Activated T-helper 1 cell treated with anti-CD3 and anti-CD28 coated beads, Interleukin-12 subunit alpha, Interleukin-12 subunit beta, Interleukin-2, Interleukin-4 antibody, amounts not matched to agents 30 ng/mL and 10 ng/mL and 1 ng/mL, durations not matched to agents 14 hours and 24 hours and 36 hours (primary cell): ENCODE data around the gene OSTF1. TPM values are rescaled to one million over a fixed set of nuclear protein-coding genes. Genes with fewer than 3 reads are reported as not detected.

Source experiments
- DNase-seq: peaks from one replicate; pipeline ENCODE4 v3.0.0; 2021; ENCODE audit warnings: low spot score
- H3K27ac Mint-ChIP-seq: one replicate; pipeline ENCODE4 v1.8.0; 2021; ENCODE audit warnings: mild to moderate bottlenecking, mixed read lengths
- H3K27me3 Mint-ChIP-seq: one replicate; pipeline ENCODE4 v1.8.0; 2022; ENCODE audit warnings: mild to moderate bottlenecking, moderate library complexity, mixed read lengths; ENCODE audit not compliant: insufficient read depth
- H3K36me3 Mint-ChIP-seq: one replicate; pipeline ENCODE4 v1.8.0; 2021; ENCODE audit warnings: low read depth, mixed read lengths
- H3K4me1 Mint-ChIP-seq: one replicate; pipeline ENCODE4 v1.8.0; 2021; ENCODE audit warnings: low read depth, mixed read lengths
- H3K4me3 Mint-ChIP-seq: one replicate; pipeline ENCODE4 v1.8.0; 2021; ENCODE audit warnings: mild to moderate bottlenecking, moderate library complexity, mixed read lengths
- H3K9me3 Mint-ChIP-seq: one replicate; pipeline ENCODE4 v1.8.0; 2021; ENCODE audit warnings: mixed read lengths
- intact Hi-C: fragments of 100-400 bp; cut with micrococcal nuclease; formaldehyde crosslinking; loops from one replicate; pipeline ENCODE4 v1.15.1; 2024
- total RNA-seq: library from RNA; stranded (reverse); gene quantifications from 2 replicates; pipeline ENCODE4 v1.2.3, GENCODE V29; 2022

OSTF1 gene
- total RNA-seq, 1 donor from 2014 or later = 53.6 TPM

- no peak for DNase-seq
- H3K9me3 Mint-ChIP-seq = no peaks in the 10 kb centered on the region
- peaks cover 27% of the 10 kb centered on the region for H3K36me3 Mint-ChIP-seq
- H3K4me3 Mint-ChIP-seq = no peak overlapping the region
- H3K27ac Mint-ChIP-seq = no peak overlapping the region
- peaks cover 20% of the 10 kb centered on the region for H3K4me1 Mint-ChIP-seq
- H3K27me3 Mint-ChIP-seq = no peaks in the 10 kb centered on the region
- intact Hi-C loops = no loop called here
These were observed 22.8 kb upstream of the OSTF1 start for GRCh38 chr9:75065510-75065909.

GRCh38 chr9:75067894-75068293, 20.4 kb upstream of the OSTF1 start:
- Mint-ChIP-seq H3K27me3 (no peaks in the 10 kb centered on the region), H3K27ac (no peak overlapping the region), H3K4me3 (no peak overlapping the region), H3K4me1 (peaks cover 35% of the 10 kb centered on the region), H3K9me3 (no peaks in the 10 kb centered on the region), H3K36me3 (peaks cover 24% of the 10 kb centered on the region)
- intact Hi-C loops = no loop called here
- DNase-seq = no peak

GRCh38 chr9:75069171-75069570, 19.1 kb upstream of the OSTF1 start:
- intact Hi-C loops = no loop called here
- H3K4me1 Mint-ChIP-seq = peaks cover 35% of the 10 kb centered on the region
- peaks cover 22% of the 10 kb centered on the region for H3K36me3 Mint-ChIP-seq
- H3K9me3 Mint-ChIP-seq = no peaks in the 10 kb centered on the region
- no peak overlapping the region for H3K4me3 Mint-ChIP-seq
- DNase-seq = no peak
- H3K27ac Mint-ChIP-seq = no peak overlapping the region
- H3K27me3 Mint-ChIP-seq = no peaks in the 10 kb centered on the region

GRCh38 chr9:75071530-75072122, 16.7 kb upstream of the OSTF1 start:
- Mint-ChIP-seq H3K36me3 (peaks cover 19% of the 10 kb centered on the region), H3K27me3 (no peaks in the 10 kb centered on the region), H3K9me3 (no peaks in the 10 kb centered on the region), H3K4me3 (no peak overlapping the region), H3K4me1 (peaks cover 35% of the 10 kb centered on the region), H3K27ac (peak overlapping the region; percentile 79)
- DNase-seq = peak; percentile 26
- intact Hi-C loops = loop anchor here (10.0 kb wide), 1 partner anchor 187 kb away; the partner anchor contains the start of gene TRPM6

- Mint-ChIP-seq H3K9me3 (no peaks in the 10 kb centered on the region), H3K36me3 (peaks cover 12% of the 10 kb centered on the region), H3K27ac (no peak overlapping the region), H3K4me1 (peaks cover 35% of the 10 kb centered on the region), H3K4me3 (no peak overlapping the region), H3K27me3 (no peaks in the 10 kb centered on the region)
- DNase-seq = no peak
- intact Hi-C loops = loop anchor here (10.0 kb wide), 1 partner anchor 188 kb away; the partner anchor contains the start of gene TRPM6
These were observed 15.4 kb upstream of the OSTF1 start for GRCh38 chr9:75072895-75073294.

- no peak overlapping the region for H3K4me3 Mint-ChIP-seq
- no peak overlapping the region for H3K27ac Mint-ChIP-seq
- DNase-seq = no peak
- intact Hi-C loops = no loop called here
- H3K27me3 Mint-ChIP-seq = no peaks in the 10 kb centered on the region
- H3K4me1 Mint-ChIP-seq = peaks cover 27% of the 10 kb centered on the region
- peaks cover 25% of the 10 kb centered on the region for H3K36me3 Mint-ChIP-seq
- no peaks in the 10 kb centered on the region for H3K9me3 Mint-ChIP-seq
These were observed 6.7 kb upstream of the OSTF1 start for GRCh38 chr9:75081632-75082031.

GRCh38 chr9:75083188-75083970, 4.9 kb upstream of the OSTF1 start:
- no peak for DNase-seq
- Mint-ChIP-seq H3K4me1 (peaks cover 34% of the 10 kb centered on the region), H3K36me3 (peaks cover 25% of the 10 kb centered on the region), H3K27ac (no peak overlapping the region), H3K4me3 (no peak overlapping the region), H3K27me3 (no peaks in the 10 kb centered on the region), H3K9me3 (no peaks in the 10 kb centered on the region)
- intact Hi-C loops = no loop called here

GRCh38 chr9:75084081-75084672, 4.1 kb upstream of the OSTF1 start:
- Mint-ChIP-seq H3K4me1 (peaks cover 34% of the 10 kb centered on the region), H3K9me3 (no peaks in the 10 kb centered on the region), H3K27me3 (no peaks in the 10 kb centered on the region), H3K4me3 (no peak overlapping the region), H3K36me3 (peaks cover 26% of the 10 kb centered on the region), H3K27ac (no peak overlapping the region)
- DNase-seq = no peak
- intact Hi-C loops = no loop called here

- H3K4me3 Mint-ChIP-seq = peak overlapping the region; percentile 93
- H3K9me3 Mint-ChIP-seq = no peaks in the 10 kb centered on the region
These were observed 2.7 kb upstream of the OSTF1 start for GRCh38 chr9:75085640-75086039.

GRCh38 chr9:75086541-75087288, 1.6 kb upstream of the OSTF1 start:
- DNase-seq = peak; percentile 6
- no peaks in the 10 kb centered on the region for H3K27me3 Mint-ChIP-seq
- H3K9me3 Mint-ChIP-seq = no peaks in the 10 kb centered on the region
- H3K4me3 Mint-ChIP-seq = peak overlapping the region; percentile 93
- peaks cover 58% of the 10 kb centered on the region for H3K4me1 Mint-ChIP-seq
- H3K36me3 Mint-ChIP-seq = peaks cover 11% of the 10 kb centered on the region
- peak overlapping the region; percentile 95 for H3K27ac Mint-ChIP-seq
- intact Hi-C loops = loop anchor here (1.0 kb wide), 1 partner anchor 133 kb away; no protein-coding TSS in a partner anchor

More at GRCh38 chr9:75085640-75086039, 2.7 kb upstream of the OSTF1 start:
- no peak for DNase-seq
- Mint-ChIP-seq H3K4me1 (peaks cover 47% of the 10 kb centered on the region), H3K27me3 (no peaks in the 10 kb centered on the region), H3K27ac (peak overlapping the region; percentile 77), H3K36me3 (peaks cover 19% of the 10 kb centered on the region)
- intact Hi-C loops = no loop called here

- intact Hi-C loops = loop anchor here (1.0 kb wide), 1 partner anchor 134 kb away; no protein-coding TSS in a partner anchor
- no peaks in the 10 kb centered on the region for H3K27me3 Mint-ChIP-seq
These were observed 958 bp upstream of the OSTF1 start for GRCh38 chr9:75087289-75087823.

GRCh38 chr9:75088646-75089372, 495 bp downstream of the OSTF1 start:
- Mint-ChIP-seq H3K27ac (peak overlapping the region; percentile 97), H3K4me1 (peaks cover 65% of the 10 kb centered on the region), H3K4me3 (peak overlapping the region; percentile 99), H3K36me3 (peaks cover 13% of the 10 kb centered on the region), H3K27me3 (no peaks in the 10 kb centered on the region), H3K9me3 (no peaks in the 10 kb centered on the region)
- intact Hi-C loops = loop anchor here (1.0 to 2.0 kb wide), 9 partner anchors 12 to 1934 kb away; partner anchors contain the start of genes CARNMT1, PCSK5 and RFK
- DNase-seq = no peak

More at GRCh38 chr9:75087289-75087823, 958 bp upstream of the OSTF1 start:
- Mint-ChIP-seq H3K27ac (peak overlapping the region; percentile 95), H3K4me1 (peaks cover 64% of the 10 kb centered on the region), H3K9me3 (no peaks in the 10 kb centered on the region), H3K36me3 (peaks cover 12% of the 10 kb centered on the region), H3K4me3 (peak overlapping the region; percentile 93)
- peak; percentile 34 for DNase-seq
